ENCODE data around the gene C1orf146.

DNA sequence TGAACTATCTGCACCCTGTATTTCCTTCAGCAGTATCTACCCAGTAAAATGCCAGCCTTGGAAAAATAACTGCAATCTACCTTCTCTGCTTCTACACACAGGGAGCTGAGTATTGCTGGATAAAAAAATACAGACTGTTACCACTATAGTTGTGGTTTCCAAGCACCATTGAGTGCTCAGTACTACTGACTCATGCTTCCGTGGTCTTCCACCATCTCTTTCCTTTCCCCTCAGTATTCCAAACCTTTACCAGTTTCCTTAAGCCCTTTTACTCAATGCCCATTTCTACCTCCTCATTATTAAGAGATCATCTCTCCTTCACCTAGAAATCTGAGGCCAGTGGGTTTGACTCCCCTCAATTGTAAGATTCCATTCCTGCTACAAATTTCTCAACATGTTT, 57.2 kb downstream of the C1orf146 start:
- TF ChIP-seq, protein P1, sequence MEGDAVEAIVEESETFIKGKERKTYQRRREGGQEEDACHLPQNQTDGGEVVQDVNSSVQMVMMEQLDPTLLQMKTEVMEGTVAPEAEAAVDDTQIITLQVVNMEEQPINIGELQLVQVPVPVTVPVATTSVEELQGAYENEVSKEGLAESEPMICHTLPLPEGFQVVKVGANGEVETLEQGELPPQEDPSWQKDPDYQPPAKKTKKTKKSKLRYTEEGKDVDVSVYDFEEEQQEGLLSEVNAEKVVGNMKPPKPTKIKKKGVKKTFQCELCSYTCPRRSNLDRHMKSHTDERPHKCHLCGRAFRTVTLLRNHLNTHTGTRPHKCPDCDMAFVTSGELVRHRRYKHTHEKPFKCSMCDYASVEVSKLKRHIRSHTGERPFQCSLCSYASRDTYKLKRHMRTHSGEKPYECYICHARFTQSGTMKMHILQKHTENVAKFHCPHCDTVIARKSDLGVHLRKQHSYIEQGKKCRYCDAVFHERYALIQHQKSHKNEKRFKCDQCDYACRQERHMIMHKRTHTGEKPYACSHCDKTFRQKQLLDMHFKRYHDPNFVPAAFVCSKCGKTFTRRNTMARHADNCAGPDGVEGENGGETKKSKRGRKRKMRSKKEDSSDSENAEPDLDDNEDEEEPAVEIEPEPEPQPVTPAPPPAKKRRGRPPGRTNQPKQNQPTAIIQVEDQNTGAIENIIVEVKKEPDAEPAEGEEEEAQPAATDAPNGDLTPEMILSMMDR (IDR thresholded peaks at IDR 0.05; ENCODE audit: low read depth, low read length), result no peak
- no peak for TF ChIP-seq EZH2phosphoT487 (IDR thresholded peaks at IDR 0.05; ENCODE audit: low read depth)

Measured in OCI-LY3 (cell line).